BJ (cell line): ENCODE results near the gene RFXAP. TPM values are rescaled to one million over a fixed set of nuclear protein-coding genes. Genes with fewer than 3 reads are reported as not detected.

Source experiments
- CTCF ChIA-PET: fragments of 350-600 bp; formaldehyde crosslinking; extraction: SDS; loops from one replicate; lab custom pipeline; 2021; ENCODE audit warnings: antibody characterized with exemption, inconsistent platforms; lab: Yijun Ruan, JAX
- POLR2A ChIA-PET: fragments of 300-600 bp; sonication (Branson Sonifier 250); formaldehyde crosslinking; extraction: SDS; loops from one replicate; lab custom pipeline; 2021; ENCODE audit warnings: antibody characterized with exemption; lab: Charles Lee
- DNase-seq: peaks from one replicate; pipeline ENCODE4 v3.0.0-alpha.2; 2011; ENCODE audit warnings: low read depth
- H3K27me3 ChIP-seq: 2 replicates; pipeline ENCODE4 v1.6.0; 2011; ENCODE audit warnings: low read length; ENCODE audit not compliant: control insufficient read depth, insufficient read depth
- H3K36me3 ChIP-seq: 2 replicates; pipeline ENCODE4 v1.5.1; 2011; ENCODE audit warnings: low read length; ENCODE audit not compliant: control insufficient read depth, insufficient read depth
- H3K4me3 ChIP-seq: 2 replicates; pipeline ENCODE4 v1.5.1; 2011; ENCODE audit warnings: low read depth, mild to moderate bottlenecking, control low read depth, low read length
- polyA plus RNA-seq: library from polyadenylated mRNA; depleted of rRNA; stranded (reverse); fragments of >200 nt; gene quantifications from 2 replicates; pipeline ENCODE4 v1.2.3, GENCODE V29; 2011
- TF ChIP-seq, protein P1 (sequence below): IDR thresholded peaks from 2 replicates; pipeline ENCODE4 v1.5.1; 2011; ENCODE audit warnings: low read depth, mild to moderate bottlenecking, control low read depth, inconsistent platforms, low read length, moderate library complexity; ENCODE audit not compliant: insufficient read depth

The RFXAP gene
- polyA plus RNA-seq, 1 experiment, result 1.7 TPM

DNA sequence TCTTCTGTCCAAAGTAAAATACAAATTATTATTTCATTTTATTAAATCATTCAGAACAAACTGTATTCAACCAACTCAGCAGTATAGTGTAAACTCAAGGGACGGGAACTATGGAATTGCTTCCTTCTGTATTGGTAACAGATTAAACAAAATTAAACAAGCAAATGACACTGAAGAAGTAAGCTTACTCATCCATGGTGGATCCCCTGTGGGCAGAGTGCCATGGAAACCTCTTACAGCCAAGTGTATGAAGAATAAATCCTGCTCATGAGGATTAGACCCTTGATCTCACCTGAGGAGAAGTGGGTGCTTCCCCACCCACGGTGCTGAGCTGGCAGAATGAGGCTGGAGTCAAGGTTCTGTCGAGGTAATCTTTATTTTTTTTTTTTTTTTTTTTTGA lies 18.0 kb upstream of the RFXAP start:
- Histone ChIP-seq H3K27me3 (peaks cover 2% of the 10 kb centered on the region), H3K36me3 (no peaks in the 10 kb centered on the region), H3K4me3 (no peak overlapping the region)
- ChIA-PET CTCF (no interaction called here), POLR2A (no interaction called here)
- TF ChIP-seq, protein P1, sequence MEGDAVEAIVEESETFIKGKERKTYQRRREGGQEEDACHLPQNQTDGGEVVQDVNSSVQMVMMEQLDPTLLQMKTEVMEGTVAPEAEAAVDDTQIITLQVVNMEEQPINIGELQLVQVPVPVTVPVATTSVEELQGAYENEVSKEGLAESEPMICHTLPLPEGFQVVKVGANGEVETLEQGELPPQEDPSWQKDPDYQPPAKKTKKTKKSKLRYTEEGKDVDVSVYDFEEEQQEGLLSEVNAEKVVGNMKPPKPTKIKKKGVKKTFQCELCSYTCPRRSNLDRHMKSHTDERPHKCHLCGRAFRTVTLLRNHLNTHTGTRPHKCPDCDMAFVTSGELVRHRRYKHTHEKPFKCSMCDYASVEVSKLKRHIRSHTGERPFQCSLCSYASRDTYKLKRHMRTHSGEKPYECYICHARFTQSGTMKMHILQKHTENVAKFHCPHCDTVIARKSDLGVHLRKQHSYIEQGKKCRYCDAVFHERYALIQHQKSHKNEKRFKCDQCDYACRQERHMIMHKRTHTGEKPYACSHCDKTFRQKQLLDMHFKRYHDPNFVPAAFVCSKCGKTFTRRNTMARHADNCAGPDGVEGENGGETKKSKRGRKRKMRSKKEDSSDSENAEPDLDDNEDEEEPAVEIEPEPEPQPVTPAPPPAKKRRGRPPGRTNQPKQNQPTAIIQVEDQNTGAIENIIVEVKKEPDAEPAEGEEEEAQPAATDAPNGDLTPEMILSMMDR, result no peak
- no peak for DNase-seq

DNA sequence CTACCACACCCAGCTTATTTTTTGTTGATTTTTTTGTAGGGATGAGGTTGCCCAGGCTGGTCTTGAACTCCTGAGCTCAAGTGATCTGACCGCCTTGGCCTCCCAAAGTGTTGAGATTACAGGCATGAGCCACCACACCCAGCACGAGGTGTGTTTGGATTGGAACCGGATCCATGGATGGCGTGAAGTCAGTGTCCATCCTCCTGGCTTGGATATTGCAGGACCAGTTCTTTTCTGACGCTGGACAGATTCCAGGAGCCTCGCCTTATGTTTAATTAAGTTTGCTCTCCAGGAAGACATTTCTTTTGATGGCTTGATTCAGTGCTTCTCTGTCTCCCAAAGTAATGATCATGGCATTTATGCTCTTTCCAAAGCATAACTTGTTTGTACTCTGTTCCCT lies 14.4 kb upstream of the RFXAP start:
- Histone ChIP-seq H3K36me3 (no peaks in the 10 kb centered on the region), H3K4me3 (no peak overlapping the region), H3K27me3 (peaks cover 5% of the 10 kb centered on the region)
- ChIA-PET POLR2A (no interaction called here), CTCF (no interaction called here)
- TF ChIP-seq, protein P1, result no peak
- no peak for DNase-seq

DNA sequence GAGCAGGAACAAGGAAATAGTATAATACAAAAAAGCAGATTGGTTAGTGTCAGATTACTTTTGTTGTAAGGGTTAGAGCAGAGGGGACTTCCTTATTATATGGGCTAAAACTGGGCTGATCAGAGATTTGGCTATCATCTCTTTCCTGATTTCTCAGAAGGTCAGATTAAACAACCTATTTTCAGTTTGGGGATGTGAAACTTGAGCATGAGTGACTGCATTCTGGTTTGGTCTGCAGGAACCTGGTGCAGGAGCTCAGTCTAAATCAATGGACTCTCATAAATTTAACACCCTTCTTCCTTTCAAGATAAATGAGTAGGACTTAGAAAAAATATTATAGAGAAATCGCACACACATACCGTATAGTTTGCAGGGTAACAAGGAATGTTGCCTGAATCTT lies 12.9 kb upstream of the RFXAP start:
- H3K36me3 ChIP-seq, result no peaks in the 10 kb centered on the region
- CTCF ChIA-PET, result interaction anchor here (2.0 kb wide), 1 partner anchor 10 kb away, joined by 7 read pairs; no protein-coding TSS in a partner anchor
- TF ChIP-seq, protein P1, result no peak

DNA sequence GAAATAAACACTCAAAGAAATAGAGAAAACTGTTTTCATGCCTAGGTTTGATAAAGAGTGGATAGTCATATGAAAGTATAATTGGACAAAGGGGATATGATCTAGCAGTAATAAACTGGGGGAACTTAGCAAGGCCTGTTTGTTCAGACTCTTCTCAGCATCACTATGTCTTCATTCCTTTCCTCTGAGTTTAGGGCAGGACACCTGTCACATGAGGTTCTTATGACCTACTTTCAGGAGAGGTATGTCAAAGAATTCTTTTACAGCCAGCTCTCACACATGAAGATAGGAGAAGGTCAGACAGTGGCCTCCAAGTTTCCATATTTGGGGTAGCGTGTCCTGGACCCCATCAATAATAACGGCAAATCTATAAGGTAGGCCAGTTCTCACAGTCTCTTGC lies 11.4 kb upstream of the RFXAP start:
- Histone ChIP-seq H3K36me3 (no peaks in the 10 kb centered on the region), H3K4me3 (no peak overlapping the region), H3K27me3 (peaks cover 8% of the 10 kb centered on the region)
- no peak for DNase-seq
- ChIA-PET POLR2A (no interaction called here), CTCF (interaction anchor here (0.6 to 2.0 kb wide), 2 partner anchors 9 to 215 kb away, joined by 3 to 7 read pairs; no protein-coding TSS in a partner anchor)
- TF ChIP-seq, protein P1, result no peak

More for the DNA sequence above, 12.9 kb upstream of the RFXAP start:
- DNase-seq, result no peak
- H3K27me3 ChIP-seq, result peaks cover 6% of the 10 kb centered on the region
- H3K4me3 ChIP-seq, result no peak overlapping the region
- POLR2A ChIA-PET, result interaction anchor here (0.5 kb wide), 1 partner anchor 69 kb away, joined by 4 read pairs; no protein-coding TSS in a partner anchor

DNA sequence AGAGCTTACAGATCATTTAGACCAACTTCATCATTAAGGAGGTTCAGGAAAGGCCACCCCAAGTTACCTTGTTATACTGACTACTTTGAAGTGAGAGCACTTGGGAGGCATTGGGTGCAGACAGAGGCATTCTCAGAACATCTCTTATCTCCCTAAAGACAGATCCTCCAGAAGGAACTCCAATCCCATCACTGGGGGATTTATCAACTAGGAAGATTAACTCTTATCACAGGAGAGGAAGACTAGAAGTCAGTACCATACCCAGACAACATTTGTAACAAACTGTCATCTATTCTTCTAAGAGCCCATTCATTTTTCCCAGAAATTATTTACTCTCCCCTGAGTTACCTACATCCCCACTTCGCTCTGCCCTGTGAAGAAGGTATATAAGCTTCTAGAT lies 5.8 kb upstream of the RFXAP start:
- Histone ChIP-seq H3K4me3 (no peak overlapping the region), H3K27me3 (peaks cover 3% of the 10 kb centered on the region), H3K36me3 (no peaks in the 10 kb centered on the region)
- TF ChIP-seq, protein P1, result no peak
- ChIA-PET POLR2A (no interaction called here), CTCF (interaction anchor here (0.5 kb wide), 1 partner anchor 859 kb away, joined by 3 read pairs; no protein-coding TSS in a partner anchor)
- no peak for DNase-seq
